HG03354 (cell line): ENCODE data around the gene ZNF212.

Experiments used
- ATAC-seq: cut with Tn5 transposase; IDR thresholded peaks from one replicate; pipeline ENCODE4 v1.9.1; 2021; ENCODE audit warnings: mild to moderate bottlenecking; ENCODE audit not compliant: unreplicated experiment, poor library complexity, severe bottlenecking

ZNF212 gene

GRCh38 chr7:149300620-149301285 is 61.3 kb downstream of the ZNF212 start:
- ATAC-seq = no peak

GRCh38 chr7:149302222-149302621 is 62.8 kb downstream of the ZNF212 start:
- ATAC-seq = no peak

- ATAC-seq = no peak
These were observed 63.4 kb downstream of the ZNF212 start for GRCh38 chr7:149302865-149303264.

- ATAC-seq = no peak
These were observed 64.6 kb downstream of the ZNF212 start for GRCh38 chr7:149304006-149304405.
